ENCODE data around the gene AK5.

AK5 gene

GRCh38 chr1:77434967-77435366, 153.1 kb downstream of the AK5 start:
- DNase-seq (ENCODE audit: low read depth, low spot score), result no peak

- peak; percentile 15 for DNase-seq (ENCODE audit: low read depth, low spot score)
Observed at GRCh38 chr1:77438236-77438913, 156.6 kb downstream of the AK5 start.

- DNase-seq (ENCODE audit: low read depth, low spot score), result no peak
Observed at GRCh38 chr1:77446841-77447555, 165.2 kb downstream of the AK5 start.

- no peak for DNase-seq (ENCODE audit: low read depth, low spot score)
Observed at GRCh38 chr1:77447669-77448068, 165.8 kb downstream of the AK5 start.

- DNase-seq (ENCODE audit: low read depth, low spot score), result no peak
Observed at GRCh38 chr1:77459881-77460280, 178.1 kb downstream of the AK5 start.

GRCh38 chr1:77461691-77462090, 179.9 kb downstream of the AK5 start:
- no peak for DNase-seq (ENCODE audit: low read depth, low spot score)

GRCh38 chr1:77463216-77463615, 181.4 kb downstream of the AK5 start:
- DNase-seq (ENCODE audit: low read depth, low spot score), result no peak

- no peak for DNase-seq (ENCODE audit: low read depth, low spot score)
Observed at GRCh38 chr1:77465139-77465538, 183.3 kb downstream of the AK5 start.

- no peak for DNase-seq (ENCODE audit: low read depth, low spot score)
Observed at GRCh38 chr1:77465922-77466321, 184.1 kb downstream of the AK5 start.

GRCh38 chr1:77467021-77467595, 185.3 kb downstream of the AK5 start:
- DNase-seq (ENCODE audit: low read depth, low spot score), result no peak

- no peak for DNase-seq (ENCODE audit: low read depth, low spot score)
Observed at GRCh38 chr1:77467741-77468140, 185.9 kb downstream of the AK5 start.

GRCh38 chr1:77468257-77468948, 186.6 kb downstream of the AK5 start:
- no peak for DNase-seq (ENCODE audit: low read depth, low spot score)

GRCh38 chr1:77468949-77469710, 187.3 kb downstream of the AK5 start:
- DNase-seq (ENCODE audit: low read depth, low spot score), result no peak

- no peak for DNase-seq (ENCODE audit: low read depth, low spot score)
Observed at GRCh38 chr1:77471691-77472090, 189.9 kb downstream of the AK5 start.

GRCh38 chr1:77473690-77474089, 191.9 kb downstream of the AK5 start:
- DNase-seq (ENCODE audit: low read depth, low spot score), result peak; percentile 13

- DNase-seq (ENCODE audit: low read depth, low spot score), result no peak
Observed at GRCh38 chr1:77475641-77476040, 193.8 kb downstream of the AK5 start.

- no peak for DNase-seq (ENCODE audit: low read depth, low spot score)
Observed at GRCh38 chr1:77476475-77476874, 194.7 kb downstream of the AK5 start.

GRCh38 chr1:77484334-77484733, 202.5 kb downstream of the AK5 start:
- no peak for DNase-seq (ENCODE audit: low read depth, low spot score)

- no peak for DNase-seq (ENCODE audit: low read depth, low spot score)
Observed at GRCh38 chr1:77484926-77485325, 203.1 kb downstream of the AK5 start.

GRCh38 chr1:77487631-77488030, 205.8 kb downstream of the AK5 start:
- DNase-seq (ENCODE audit: low read depth, low spot score), result no peak

GRCh38 chr1:77489910-77490309, 208.1 kb downstream of the AK5 start:
- no peak for DNase-seq (ENCODE audit: low read depth, low spot score)

GRCh38 chr1:77494026-77494425, 212.2 kb downstream of the AK5 start:
- DNase-seq (ENCODE audit: low read depth, low spot score), result no peak
